ENCODE measurements around the gene DENND4B.

The DENND4B gene

GRCh38 chr1:153968972-153969371 is 22.5 kb upstream of the DENND4B start:
- no peak for DNase-seq

GRCh38 chr1:153968408-153968807 is 21.9 kb upstream of the DENND4B start:
- no peak for DNase-seq

- DNase-seq = no peak
These were observed 21.5 kb upstream of the DENND4B start for GRCh38 chr1:153968000-153968363.

GRCh38 chr1:153967107-153967999 is 20.8 kb upstream of the DENND4B start, which contains the start of gene CREB3L4:
TSS of gene CREB3L4 (plus strand) at chr1:153967902. CDS start at chr1:153968526, 624 bp downstream.
- DNase-seq = peak; percentile 91

- DNase-seq = no peak
These were observed 17.4 kb upstream of the DENND4B start for GRCh38 chr1:153963850-153964331.

GRCh38 chr1:153963030-153963849 is 16.7 kb upstream of the DENND4B start, which contains the start of gene SLC39A1:
TSS of gene SLC39A1 (minus strand) at chr1:153963537. CDS start at chr1:153962715, 822 bp downstream.
- DNase-seq = peak; percentile 92

GRCh38 chr1:153962088-153963029 is 15.8 kb upstream of the DENND4B start:
- peak; percentile 41 for DNase-seq

- DNase-seq = no peak
These were observed 14.9 kb upstream of the DENND4B start for GRCh38 chr1:153961421-153961820.

- no peak for DNase-seq
These were observed 13.7 kb upstream of the DENND4B start for GRCh38 chr1:153960206-153960605.

- DNase-seq = no peak
These were observed 12.9 kb upstream of the DENND4B start for GRCh38 chr1:153959454-153959853.

- no peak for DNase-seq
These were observed 12.4 kb upstream of the DENND4B start for GRCh38 chr1:153958961-153959260.

GRCh38 chr1:153958111-153958960 is 11.8 kb upstream of the DENND4B start, which contains the start of gene CRTC2:
TSS of gene CRTC2 (minus strand) at chr1:153958612. CDS start at chr1:153958497, 115 bp downstream.
- peak; percentile 98 for DNase-seq

GRCh38 chr1:153957744-153958110 is 11.2 kb upstream of the DENND4B start:
- DNase-seq = peak; percentile 43

- DNase-seq = no peak
These were observed 10.6 kb upstream of the DENND4B start for GRCh38 chr1:153956997-153957715.

- no peak for DNase-seq
These were observed 8.3 kb upstream of the DENND4B start for GRCh38 chr1:153954826-153955225.

- DNase-seq = no peak
These were observed 7.4 kb upstream of the DENND4B start for GRCh38 chr1:153953859-153954365.

- no peak for DNase-seq
These were observed 5.3 kb upstream of the DENND4B start for GRCh38 chr1:153951801-153952200.

GRCh38 chr1:153951183-153951582 is 4.7 kb upstream of the DENND4B start:
- no peak for DNase-seq

- peak; percentile 94 for DNase-seq
These were observed 510 bp downstream of the DENND4B start for GRCh38 chr1:153945795-153946621.
